Measurements from ENCODE around the gene SH3PXD2B. TPM values are rescaled to one million over a fixed set of nuclear protein-coding genes. Genes with fewer than 3 reads are reported as not detected.
A peak's percentile ranks its signal among the peaks of the same experiment; 100 is the strongest.

Gene SH3PXD2B
- total and polyA plus RNA-seq, 2 of the 13 experiments (the other 11 are each of a cell fraction or from before 2014, with no cell fraction given) = 3.4 to 4.6 TPM

DNA sequence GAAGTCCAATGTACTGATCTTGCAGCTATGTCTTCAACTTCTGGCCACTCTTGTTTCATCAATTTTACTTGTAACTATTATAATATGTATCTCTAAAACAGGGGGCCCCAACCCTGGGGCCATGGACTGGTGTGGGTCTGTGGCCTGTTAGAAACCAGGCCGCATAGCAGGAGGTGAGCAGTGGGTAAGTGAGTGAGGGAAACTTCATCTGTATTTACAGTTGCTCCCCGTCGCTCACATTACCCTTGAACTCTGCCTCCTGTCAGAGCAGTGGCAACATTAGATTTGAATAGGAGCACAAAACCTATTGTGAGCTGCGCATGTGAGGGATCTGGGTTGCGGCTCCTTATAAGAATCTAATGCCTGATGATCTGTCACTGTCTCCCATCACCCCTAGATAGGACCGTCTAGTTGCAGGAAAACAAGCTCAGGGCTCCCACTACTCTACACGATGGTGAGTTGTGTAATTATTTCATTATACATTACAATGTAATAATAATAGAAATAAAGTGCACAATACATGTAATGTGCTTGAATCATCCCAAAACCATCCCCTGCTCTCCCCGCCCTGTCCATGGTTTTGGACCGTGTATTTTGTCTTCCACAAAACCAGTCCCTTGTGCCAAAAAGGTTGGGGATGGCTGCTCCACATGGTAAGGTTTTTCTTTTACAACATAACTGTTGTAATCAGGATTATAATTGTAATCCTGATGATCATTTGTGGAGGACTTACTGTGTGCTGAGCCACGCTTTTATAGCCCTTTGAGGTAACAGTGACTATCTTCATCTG is 26.9 kb upstream of the SH3PXD2B start:
- CTCF ChIA-PET (ENCODE audit: low intra/inter-chr PET ratio, low total read pairs) = interaction anchor here (5.3 kb wide), 1 partner anchor 217 kb away, joined by 170 read pairs; no protein-coding TSS in a partner anchor
- 10% methylated on average over 10 of the region's 10 CpGs for WGBS (ENCODE audit: low lambda C conversion rate)
- H3K79me2 ChIP-seq (ENCODE audit: insufficient read depth, low read length) = no peaks in the 10 kb centered on the region
- in situ Hi-C loops (cut with HindIII; ENCODE audit: extremely low pct_ligation_motif_present, low pct_unique_long_range_greater_than_20kb) (no loop called here), intact Hi-C loops (cut with micrococcal nuclease; ENCODE audit: unreplicated experiment) (no loop called here)
- no peak overlapping the region for H3K4me2 ChIP-seq (ENCODE audit: low read depth, low read length)
- POLR2A ChIA-PET = no interaction called here
- DNase-seq (ENCODE audit: low spot score) = peak; percentile 22
- H4K20me1 ChIP-seq (ENCODE audit: insufficient read depth, low read length) = no peaks in the 10 kb centered on the region
- H3K27me3 ChIP-seq (ENCODE audit: control insufficient read depth in 1 of 2, insufficient read depth in 2 of 2, low read length in 2 of 2) = no peaks in the 10 kb centered on the region
- no peaks in the 10 kb centered on the region for H3K36me3 ChIP-seq (replicated peaks in 1 of 2; ENCODE audit: control insufficient read depth in 1 of 2, insufficient read depth in 2 of 2, low read length in 2 of 2)
- FAIRE-seq = no peak
- H3K9ac ChIP-seq (ENCODE audit: insufficient read depth, low read depth, low read length) = no peak overlapping the region
- peak; percentile 51 for ATAC-seq
- H3K27ac ChIP-seq (ENCODE audit: extremely low read length, insufficient read depth, low read length) = no peak overlapping the region
- no peaks in the 10 kb centered on the region for H3K9me3 ChIP-seq (ENCODE audit: low read length)
- no peak overlapping the region for H2AFZ ChIP-seq (ENCODE audit: low read length)
- BruUV-seq (replicated peaks) = no TSS peak
- no peak overlapping the region for H3K4me3 ChIP-seq (replicated peaks in 1 of 3; ENCODE audit: insufficient read depth in 1 of 3, low read depth in 2 of 3, low read length in 3 of 3)
- no peaks in the 10 kb centered on the region for H3K4me1 ChIP-seq (ENCODE audit: insufficient read depth, low read length)
- TF ChIP-seq ZKSCAN5 (CRISPR knock-in tag; IDR thresholded peaks at IDR 0.05) (peak; percentile 33; the same call in 1 of the 2 replicates), ZNF460 (CRISPR knock-in tag; IDR thresholded peaks at IDR 0.05; ENCODE audit: borderline replicate concordance) (no peak), SMC3 (IDR thresholded peaks at IDR 0.05; ENCODE audit: low read length) (no peak), EZH2 (conservative IDR thresholded peaks at IDR 0.05; ENCODE audit: low read depth, low read length) (no peak), HNF4A (CRISPR knock-in tag; IDR thresholded peaks at IDR 0.05) (peak; percentile 34; the same call in 1 of the 2 replicates), ESRRA (CRISPR knock-in tag; IDR thresholded peaks at IDR 0.05; ENCODE audit: low read depth) (0 out of 2 replicates have a peak, but pooled peaks have one; percentile 13), MXD4 (CRISPR knock-in tag; IDR thresholded peaks at IDR 0.05) (no peak), SOX13 (IDR thresholded peaks at IDR 0.05) (no peak), SOX13 (CRISPR knock-in tag; conservative IDR thresholded peaks at IDR 0.05 in 1 of 2, IDR thresholded peaks at IDR 0.05 in 1 of 2) (peak in 1 of 2 experiments; percentile 27; a peak in 1 of 4 replicates), ZNF121 (CRISPR knock-in tag; IDR thresholded peaks at IDR 0.05) (no peak), CHCHD3 (CRISPR knock-in tag; IDR thresholded peaks at IDR 0.05) (no peak), CREM (IDR thresholded peaks at IDR 0.05) (no peak), CREM (CRISPR knock-in tag; IDR thresholded peaks at IDR 0.05) (no peak), SATB2 (CRISPR knock-in tag; IDR thresholded peaks at IDR 0.05) (no peak), ZNF292 (CRISPR knock-in tag; IDR thresholded peaks at IDR 0.05; ENCODE audit: borderline replicate concordance, low read depth) (no peak), MIXL1 (CRISPR knock-in tag; IDR thresholded peaks at IDR 0.05) (no peak), ZFX (CRISPR knock-in tag; IDR thresholded peaks at IDR 0.05; ENCODE audit: low read depth) (peak; percentile 40; the same call in 1 of the 2 replicates), ERF (CRISPR knock-in tag; IDR thresholded peaks at IDR 0.05) (no peak)
- TF ChIP-seq, protein P1, sequence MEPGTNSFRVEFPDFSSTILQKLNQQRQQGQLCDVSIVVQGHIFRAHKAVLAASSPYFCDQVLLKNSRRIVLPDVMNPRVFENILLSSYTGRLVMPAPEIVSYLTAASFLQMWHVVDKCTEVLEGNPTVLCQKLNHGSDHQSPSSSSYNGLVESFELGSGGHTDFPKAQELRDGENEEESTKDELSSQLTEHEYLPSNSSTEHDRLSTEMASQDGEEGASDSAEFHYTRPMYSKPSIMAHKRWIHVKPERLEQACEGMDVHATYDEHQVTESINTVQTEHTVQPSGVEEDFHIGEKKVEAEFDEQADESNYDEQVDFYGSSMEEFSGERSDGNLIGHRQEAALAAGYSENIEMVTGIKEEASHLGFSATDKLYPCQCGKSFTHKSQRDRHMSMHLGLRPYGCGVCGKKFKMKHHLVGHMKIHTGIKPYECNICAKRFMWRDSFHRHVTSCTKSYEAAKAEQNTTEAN (CRISPR knock-in tag; conservative IDR thresholded peaks at IDR 0.05) = no peak
- TF ChIP-seq, protein P2, sequence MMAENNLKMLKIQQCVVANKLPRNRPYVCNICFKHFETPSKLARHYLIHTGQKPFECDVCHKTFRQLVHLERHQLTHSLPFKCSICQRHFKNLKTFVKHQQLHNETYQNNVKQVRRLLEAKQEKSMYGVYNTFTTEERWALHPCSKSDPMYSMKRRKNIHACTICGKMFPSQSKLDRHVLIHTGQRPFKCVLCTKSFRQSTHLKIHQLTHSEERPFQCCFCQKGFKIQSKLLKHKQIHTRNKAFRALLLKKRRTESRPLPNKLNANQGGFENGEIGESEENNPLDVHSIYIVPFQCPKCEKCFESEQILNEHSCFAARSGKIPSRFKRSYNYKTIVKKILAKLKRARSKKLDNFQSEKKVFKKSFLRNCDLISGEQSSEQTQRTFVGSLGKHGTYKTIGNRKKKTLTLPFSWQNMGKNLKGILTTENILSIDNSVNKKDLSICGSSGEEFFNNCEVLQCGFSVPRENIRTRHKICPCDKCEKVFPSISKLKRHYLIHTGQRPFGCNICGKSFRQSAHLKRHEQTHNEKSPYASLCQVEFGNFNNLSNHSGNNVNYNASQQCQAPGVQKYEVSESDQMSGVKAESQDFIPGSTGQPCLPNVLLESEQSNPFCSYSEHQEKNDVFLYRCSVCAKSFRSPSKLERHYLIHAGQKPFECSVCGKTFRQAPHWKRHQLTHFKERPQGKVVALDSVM (CRISPR knock-in tag; IDR thresholded peaks at IDR 0.05) = no peak
- TF ChIP-seq, protein P3, sequence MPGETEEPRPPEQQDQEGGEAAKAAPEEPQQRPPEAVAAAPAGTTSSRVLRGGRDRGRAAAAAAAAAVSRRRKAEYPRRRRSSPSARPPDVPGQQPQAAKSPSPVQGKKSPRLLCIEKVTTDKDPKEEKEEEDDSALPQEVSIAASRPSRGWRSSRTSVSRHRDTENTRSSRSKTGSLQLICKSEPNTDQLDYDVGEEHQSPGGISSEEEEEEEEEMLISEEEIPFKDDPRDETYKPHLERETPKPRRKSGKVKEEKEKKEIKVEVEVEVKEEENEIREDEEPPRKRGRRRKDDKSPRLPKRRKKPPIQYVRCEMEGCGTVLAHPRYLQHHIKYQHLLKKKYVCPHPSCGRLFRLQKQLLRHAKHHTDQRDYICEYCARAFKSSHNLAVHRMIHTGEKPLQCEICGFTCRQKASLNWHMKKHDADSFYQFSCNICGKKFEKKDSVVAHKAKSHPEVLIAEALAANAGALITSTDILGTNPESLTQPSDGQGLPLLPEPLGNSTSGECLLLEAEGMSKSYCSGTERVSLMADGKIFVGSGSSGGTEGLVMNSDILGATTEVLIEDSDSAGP (CRISPR knock-in tag; IDR thresholded peaks at IDR 0.05; ENCODE audit: borderline replicate concordance) = no peak
